Measurements from ENCODE around the gene IGF1.

The IGF1 gene

GRCh38 chr12:102425109-102426039, 55.0 kb downstream of the IGF1 start:
- no peak for DNase-seq

GRCh38 chr12:102423462-102423861, 56.9 kb downstream of the IGF1 start:
- DNase-seq: no peak

GRCh38 chr12:102421802-102422583, 58.4 kb downstream of the IGF1 start:
- DNase-seq: no peak

- no peak for DNase-seq
These were observed 61.1 kb downstream of the IGF1 start for GRCh38 chr12:102419094-102419764.

GRCh38 chr12:102417055-102417454, 63.3 kb downstream of the IGF1 start:
- DNase-seq: no peak

- no peak for DNase-seq
These were observed 64.8 kb downstream of the IGF1 start for GRCh38 chr12:102415515-102415914.

- DNase-seq: no peak
These were observed 67.0 kb downstream of the IGF1 start for GRCh38 chr12:102413396-102413795.

- DNase-seq: no peak
These were observed 69.9 kb downstream of the IGF1 start for GRCh38 chr12:102410511-102410910.

- DNase-seq: no peak
These were observed 71.7 kb downstream of the IGF1 start for GRCh38 chr12:102408487-102409297.

GRCh38 chr12:102407776-102408486, 72.4 kb downstream of the IGF1 start:
- DNase-seq: no peak

- peak; percentile 99 for DNase-seq
These were observed 74.3 kb downstream of the IGF1 start for GRCh38 chr12:102406033-102406584.

- no peak for DNase-seq
These were observed 79.3 kb downstream of the IGF1 start for GRCh38 chr12:102401087-102401486.

GRCh38 chr12:102399653-102400052, 80.7 kb downstream of the IGF1 start:
- no peak for DNase-seq

GRCh38 chr12:102396276-102396675, 84.1 kb downstream of the IGF1 start:
- no peak for DNase-seq

GRCh38 chr12:102394200-102394599, 86.2 kb downstream of the IGF1 start:
- no peak for DNase-seq

- DNase-seq: no peak
These were observed 90.3 kb downstream of the IGF1 start for GRCh38 chr12:102390068-102390467.

- no peak for DNase-seq
These were observed 91.9 kb downstream of the IGF1 start for GRCh38 chr12:102388469-102388868.

- DNase-seq: no peak
These were observed 95.0 kb downstream of the IGF1 start for GRCh38 chr12:102385343-102385742.

GRCh38 chr12:102379346-102380162, 100.8 kb downstream of the IGF1 start:
- no peak for DNase-seq

- DNase-seq: no peak
These were observed 103.6 kb downstream of the IGF1 start for GRCh38 chr12:102376781-102377180.

Data from NCI-H2171 treated with DMSO at 0.1 percent for 48 hours (cell line).